GM18511 (cell line): ENCODE results near the gene C11orf65.

Experiments used
- ATAC-seq: cut with Tn5 transposase; IDR thresholded peaks from one replicate; pipeline ENCODE4 v1.9.1; 2021; ENCODE audit warnings: mild to moderate bottlenecking, moderate library complexity; ENCODE audit not compliant: unreplicated experiment

The C11orf65 gene, protein sequence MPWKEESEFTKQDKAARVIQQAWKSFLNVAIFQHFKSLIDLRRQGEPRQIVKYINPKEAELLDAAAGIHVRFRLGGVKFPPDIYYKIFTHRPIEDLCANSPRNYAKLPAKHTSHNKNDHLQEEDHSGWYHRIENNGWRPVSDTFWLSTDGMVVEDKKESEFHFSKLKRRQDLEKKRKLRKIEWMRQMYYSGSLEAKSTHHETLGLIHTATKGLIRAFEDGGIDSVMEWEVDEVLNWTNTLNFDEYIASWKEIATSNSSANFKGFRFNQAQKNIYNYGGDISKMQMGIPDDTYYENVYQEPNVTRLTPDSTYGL

DNA sequence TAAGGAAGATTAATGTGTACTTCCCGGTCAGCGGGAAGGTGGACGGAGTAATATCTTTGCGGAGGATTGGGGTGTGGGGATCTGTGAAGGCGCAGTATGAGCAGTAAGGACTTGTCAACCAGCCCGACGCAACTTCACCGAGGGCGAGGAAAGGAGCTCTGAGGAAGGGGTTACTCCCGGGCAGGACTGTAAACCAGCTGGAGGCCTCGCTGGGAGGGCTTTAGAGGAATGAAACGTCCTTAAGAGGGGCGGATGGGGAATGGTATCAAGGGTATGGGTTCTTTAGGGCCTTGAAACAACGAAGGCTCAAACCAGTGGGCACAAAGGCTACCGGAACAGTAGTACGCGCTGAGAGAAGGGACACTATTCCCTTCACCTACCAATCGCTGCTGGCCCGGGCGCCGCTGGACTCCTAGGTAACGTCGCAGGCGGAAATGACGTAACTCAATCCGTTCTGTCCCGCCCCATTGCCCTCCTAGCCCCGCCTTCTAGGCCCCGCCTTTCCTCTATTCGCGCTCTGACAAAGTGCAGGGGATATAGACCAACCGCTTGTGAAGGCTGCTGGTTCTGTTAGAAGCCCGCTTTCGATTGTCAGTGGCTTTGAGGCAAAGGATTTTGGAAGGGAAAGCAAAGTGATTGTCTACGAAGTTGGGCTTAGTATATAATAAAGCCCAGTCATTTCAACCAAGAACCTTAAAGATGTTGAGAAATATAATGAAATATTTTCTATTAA, at the start of gene C11orf65:
Gene C11orf65 (minus strand): TSS at position 439 of the 733 bp plus-strand sequence. CDS start 5,970 bp downstream, outside the sequence.
- peak; percentile 99 for ATAC-seq

DNA sequence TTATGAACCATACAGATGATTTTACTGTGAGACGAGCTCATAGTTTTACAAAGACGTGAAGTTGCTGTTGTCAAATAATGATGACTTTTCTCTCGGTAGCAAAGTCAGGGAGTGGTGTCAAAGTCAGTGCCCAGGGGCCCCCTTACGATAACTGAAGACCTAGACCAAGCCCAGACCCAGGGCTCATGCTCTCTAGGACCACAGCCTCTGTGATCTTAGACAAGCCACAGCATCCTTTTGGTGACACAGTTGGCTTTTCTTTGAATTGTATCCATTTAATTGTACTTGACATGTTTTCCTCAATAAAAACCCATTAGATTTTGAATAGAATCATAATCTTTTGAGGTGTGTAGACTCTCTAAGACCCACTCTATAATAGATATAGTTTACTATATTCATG, 48.8 kb upstream of the C11orf65 start:
- ATAC-seq, result no peak

DNA sequence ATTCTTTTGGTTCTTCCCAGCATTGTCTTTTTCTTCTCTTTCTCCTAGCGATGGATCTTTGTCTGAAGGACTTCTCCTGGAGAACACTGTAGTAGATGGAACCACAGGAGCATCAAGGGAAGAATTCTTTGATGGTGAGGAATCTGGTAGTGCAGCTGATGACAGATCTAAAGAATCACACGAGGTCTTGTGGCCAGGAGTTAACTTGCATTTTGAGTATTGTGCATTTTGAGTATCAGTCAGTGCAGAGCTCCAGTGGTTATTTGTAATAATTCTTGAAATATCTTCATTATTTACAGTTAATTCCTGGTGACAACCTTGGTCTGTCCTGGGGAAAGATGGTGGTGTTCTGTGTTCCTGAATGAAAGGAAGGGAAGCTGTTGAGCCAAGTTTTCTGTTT, 45.4 kb upstream of the C11orf65 start:
- no peak for ATAC-seq

DNA sequence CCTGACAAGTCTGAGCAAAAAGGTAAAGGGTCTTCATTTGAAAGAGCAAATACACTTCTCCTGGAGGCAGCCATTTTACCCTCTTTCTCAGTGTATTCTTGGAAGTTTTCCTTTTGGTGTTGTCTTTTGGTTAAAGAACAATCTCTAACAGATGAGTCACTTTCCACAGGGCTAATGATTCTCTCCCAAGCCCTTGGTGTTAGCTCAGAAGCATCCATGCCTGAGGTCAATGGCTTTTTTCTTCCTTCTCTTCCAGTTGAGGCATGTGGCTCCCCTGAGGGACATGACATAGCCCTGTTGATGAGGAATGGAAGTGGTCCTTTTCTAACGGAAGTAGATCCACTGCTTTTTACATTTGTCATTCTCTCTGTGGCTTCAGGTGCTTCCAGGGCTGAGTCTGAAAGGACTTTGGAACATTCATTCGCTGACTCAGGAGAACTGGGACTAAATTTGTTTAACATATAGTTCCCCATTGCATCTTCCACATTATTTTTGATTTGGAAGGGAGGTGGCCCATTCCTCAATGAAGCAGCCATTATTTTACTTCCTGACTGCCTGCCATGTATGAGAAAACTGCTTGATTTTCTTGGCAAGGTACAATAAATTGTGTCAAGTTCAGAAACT, 44.6 kb upstream of the C11orf65 start:
- ATAC-seq, result no peak

DNA sequence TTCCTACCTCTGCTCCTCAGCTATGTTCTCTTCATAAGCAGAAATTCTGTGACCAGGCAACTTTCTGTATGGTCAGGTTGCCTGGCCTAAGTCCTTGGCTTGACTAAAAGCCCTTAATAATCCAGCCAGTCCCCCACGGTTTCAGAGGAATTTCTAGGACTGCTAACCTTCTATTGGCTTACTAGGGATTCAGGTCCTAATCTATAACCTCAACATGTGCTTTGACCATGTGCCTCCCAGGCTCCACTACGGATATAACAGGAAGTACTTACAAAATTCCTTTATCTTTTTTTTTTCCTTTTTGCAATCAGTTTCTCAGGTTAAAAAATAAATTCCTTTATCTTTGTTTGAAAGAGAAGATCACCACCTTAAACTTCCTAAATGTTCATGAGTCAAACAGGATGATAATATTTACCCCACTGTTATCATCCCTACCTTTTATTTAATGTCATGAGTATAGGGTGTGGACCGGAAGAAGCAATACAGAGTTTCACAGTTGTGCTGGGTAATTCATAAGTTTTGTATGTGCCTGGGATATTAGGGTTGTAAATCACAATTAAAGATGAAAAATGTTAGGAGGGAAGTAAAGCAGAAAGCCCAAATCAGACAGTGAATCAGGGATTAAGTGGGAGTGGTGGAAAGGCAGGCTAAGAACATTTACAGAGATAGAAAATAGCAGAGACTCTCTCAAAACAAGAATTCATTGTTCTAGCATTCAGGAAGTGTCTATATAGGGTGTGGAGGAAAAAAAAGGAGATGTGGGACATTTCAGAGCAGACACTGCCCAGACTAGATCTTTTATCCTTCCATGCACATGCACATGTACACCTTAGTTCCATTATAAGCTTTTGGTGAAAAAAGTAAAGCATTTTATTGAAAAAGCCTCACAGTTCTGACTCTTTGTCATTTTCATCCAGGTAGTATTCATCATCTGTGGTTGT, 41.6 kb upstream of the C11orf65 start:
- no peak for ATAC-seq

DNA sequence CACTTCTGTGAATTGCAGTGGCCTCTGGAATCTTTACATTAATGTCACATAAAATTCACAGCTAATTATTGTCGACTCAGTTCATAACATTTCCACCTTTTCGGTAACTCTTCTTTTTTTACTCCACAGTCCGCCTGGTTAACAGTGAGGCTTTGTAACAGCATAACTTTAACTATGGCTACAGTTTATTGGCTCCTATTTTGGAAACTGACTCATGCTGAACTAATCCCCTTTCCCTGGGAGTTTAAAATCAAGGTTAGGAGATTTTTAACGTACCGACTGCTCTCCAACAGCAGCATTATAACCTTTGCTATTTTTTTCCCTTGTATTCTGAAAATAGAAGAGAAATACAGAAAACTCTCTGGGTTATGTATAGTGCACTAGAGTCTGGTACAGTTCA, 34.1 kb upstream of the C11orf65 start:
- no peak for ATAC-seq

DNA sequence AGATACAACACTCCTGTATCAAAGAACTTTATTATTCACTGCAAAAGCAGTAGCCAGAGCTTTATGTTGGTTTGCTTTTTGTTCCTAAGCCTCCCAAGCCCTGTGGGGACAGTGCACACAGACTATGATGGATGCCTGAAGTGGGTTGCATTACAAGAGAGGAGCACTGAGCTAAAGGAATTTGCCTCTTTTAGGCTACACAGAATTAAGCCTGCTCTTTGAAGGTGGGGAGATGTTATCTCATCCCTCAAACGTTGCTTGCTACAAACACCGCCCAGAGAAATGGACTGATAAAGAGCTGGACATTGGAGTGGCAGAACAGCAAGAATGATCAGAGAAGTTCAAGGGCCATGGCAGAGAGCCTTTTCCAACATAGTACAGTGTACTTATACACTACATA, 33.4 kb upstream of the C11orf65 start:
- ATAC-seq, result no peak

DNA sequence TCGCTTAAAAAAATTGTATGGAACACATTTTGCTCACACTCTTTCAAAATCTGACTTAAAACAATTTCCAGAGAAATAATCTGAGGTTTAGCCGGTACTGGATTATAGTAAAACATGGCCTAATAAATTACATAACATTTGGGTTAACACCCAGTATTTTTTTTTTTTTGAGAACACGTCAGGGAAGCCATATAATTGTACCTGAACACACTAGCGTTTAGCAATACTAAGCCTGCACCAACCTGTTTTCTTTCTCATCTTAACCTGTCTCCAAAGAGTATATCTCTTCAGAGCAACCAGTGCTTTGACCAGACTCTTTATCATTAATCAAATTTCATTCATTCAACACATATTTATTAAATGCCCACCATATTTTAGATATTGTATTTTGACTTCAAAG, 32.8 kb upstream of the C11orf65 start:
- no peak for ATAC-seq

DNA sequence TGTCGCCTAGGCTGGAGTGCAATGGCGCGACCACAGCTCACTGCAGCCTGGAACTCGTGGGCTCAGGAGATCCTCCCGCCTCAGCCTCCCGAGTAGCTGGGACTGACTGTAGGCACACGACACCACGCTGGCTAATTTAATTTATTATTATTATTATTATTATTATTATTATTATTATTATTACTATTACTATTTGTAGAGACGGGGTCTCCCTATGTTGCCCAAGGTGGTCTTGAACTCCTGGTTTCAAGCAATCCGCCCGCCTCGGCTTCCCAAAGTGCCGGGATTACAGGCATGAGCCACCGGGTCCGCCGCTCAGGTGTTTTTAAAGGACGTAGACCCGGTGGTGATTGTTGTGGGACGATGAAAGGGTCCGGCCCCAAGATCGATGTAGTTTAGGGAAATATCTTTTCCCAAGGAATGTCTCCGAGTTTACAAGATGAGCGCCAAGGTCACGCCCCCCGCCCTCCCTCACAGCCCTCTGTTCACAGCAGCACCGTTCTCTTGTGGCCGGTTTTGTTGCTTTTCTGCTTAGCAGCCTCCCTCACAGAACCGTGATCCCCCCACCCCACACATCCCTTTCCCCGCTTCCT, 31.6 kb upstream of the C11orf65 start:
- no peak for ATAC-seq

DNA sequence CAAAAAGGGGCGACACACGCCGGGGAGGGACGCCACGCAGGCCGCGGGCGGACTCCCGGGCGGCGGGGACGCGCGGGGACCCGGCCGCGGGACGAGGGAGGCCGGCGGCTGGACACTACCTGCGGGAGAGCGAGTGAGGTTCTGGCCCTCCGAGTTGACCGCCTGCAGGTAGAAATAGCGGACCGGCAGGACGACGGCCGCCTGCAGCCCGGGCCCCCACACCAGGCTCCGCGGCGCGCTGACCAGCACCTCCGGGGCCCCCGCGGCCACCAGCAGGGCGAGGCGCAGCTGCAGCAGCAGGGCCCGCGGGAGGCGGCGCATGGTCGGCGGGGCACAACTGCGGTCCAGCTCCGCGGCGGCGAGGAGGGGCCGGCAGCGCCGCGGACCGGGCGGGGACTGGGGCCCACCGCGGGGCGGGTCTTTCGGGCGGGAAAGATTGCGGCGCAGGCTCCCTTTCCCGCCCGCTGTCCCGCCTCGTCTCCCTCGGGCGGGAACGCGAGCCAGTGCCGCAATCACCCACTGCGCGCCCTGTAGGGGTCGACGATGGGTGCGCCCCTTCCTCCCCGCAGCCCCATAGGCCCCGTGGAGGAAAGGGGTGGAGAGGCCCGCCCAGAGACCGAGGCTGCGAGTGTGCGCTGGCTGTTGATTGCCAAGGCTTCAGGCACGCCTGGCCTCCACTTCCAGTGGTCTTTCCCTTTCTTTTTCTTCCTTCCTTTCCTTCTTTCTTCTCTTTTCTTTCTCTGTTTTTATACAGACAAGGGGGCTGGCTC, 30.9 kb upstream of the C11orf65 start, which contains the start of gene POGLUT3:
Gene POGLUT3 (minus strand): TSS at position 339 of the 770 bp plus-strand sequence. CDS start 18 bp downstream, at position 321.
- peak; percentile 65 for ATAC-seq

DNA sequence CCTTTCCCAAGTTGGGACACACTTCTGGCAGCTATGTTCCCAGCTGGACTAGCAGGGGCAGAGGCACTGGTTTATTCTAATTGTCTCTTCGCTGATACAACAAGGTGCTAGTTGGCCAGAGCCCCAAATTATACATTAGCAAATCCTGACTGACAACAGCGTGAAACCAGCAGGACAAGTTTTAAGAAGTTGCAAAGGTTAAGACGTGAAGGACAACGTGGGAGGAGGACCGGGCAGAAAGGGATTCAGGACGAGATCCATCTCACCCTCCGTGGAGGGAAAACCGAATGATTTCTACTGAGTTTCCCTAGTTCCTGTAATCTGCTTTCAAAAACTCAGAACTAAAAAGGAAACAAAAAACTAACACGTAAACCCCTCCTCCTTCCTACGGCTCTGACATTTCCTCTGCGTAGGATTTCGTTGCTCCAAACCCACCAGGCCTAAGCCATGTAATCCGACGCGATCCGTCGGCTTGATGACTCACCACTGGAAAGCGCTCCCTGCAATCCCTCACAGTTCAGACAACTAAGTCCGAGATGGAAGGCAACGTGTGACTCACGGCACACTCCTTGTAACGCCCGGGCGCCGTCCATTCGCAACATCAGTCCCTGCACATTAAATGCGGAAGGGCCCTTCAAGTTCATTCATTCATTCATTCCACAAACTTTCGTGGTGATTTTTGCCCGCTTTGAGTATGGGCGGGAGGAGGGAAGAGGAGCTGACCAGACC, 30.2 kb upstream of the C11orf65 start:
- peak; percentile 62 for ATAC-seq

DNA sequence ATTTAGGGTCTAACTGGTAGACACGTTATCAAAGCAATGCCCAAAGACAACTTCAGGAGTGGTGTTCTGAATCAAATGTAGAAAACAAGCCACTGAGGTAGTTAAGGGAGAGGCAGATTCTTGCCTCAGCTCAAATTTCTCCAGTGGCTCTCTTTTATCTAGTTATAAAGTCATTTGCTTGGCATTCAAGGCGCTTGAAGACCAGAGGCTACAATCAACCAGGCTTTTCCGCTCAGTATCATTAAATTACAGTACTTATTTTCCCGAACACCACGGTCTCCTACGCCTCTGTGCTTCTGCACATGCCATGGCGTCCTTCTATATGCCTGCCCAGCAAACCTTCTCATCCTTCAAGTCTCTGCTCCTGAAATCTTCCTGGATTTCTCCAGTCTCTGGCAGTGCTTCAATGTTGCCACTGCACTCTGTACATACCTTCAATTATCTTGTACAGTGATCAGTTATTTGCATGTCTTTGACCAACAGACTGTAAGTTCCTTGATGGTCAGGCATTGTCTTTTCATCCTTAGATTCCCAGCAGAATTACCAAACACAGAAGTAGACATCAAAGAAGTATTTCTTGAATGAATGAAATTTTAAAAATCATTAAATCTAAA, 29.4 kb upstream of the C11orf65 start:
- no peak for ATAC-seq

DNA sequence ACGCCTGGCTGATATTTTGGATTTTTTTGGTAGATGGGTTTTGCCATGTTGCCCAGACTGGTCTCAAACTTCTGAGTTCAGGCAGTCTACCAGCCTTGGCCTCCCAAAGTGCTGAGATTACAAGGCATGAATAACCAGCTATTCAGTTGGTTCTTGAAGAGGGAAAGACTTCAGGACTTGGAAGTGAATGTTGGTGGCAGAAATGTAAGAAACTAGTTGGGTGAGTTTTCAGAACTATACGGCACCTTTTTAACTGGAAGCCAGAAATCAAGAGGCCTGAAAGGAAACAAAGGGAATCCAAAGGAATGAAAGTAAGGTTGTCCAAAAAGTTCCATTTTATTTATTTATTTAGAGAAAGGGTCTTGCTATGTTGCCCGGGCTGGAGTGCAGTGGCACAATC, 28.0 kb upstream of the C11orf65 start:
- no peak for ATAC-seq

DNA sequence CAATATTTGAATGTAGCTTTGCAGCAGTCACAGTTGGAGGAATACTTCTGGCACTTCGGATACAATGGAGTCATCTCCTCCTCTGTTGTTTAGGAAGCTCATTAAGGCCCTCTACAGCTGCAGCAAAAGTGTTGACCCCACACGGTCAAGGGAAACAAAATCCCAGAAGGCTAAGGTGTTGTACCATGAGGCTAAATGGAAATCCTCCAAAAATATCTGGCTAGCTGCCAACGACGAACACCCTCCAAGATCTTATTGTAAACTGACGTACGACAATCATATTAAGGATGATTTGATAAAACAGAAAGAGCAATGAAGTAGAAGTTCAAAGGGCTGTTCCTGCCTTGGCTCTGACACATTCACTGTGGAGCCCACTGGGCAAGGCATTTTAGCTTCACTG, 26.9 kb upstream of the C11orf65 start:
- ATAC-seq, result no peak

DNA sequence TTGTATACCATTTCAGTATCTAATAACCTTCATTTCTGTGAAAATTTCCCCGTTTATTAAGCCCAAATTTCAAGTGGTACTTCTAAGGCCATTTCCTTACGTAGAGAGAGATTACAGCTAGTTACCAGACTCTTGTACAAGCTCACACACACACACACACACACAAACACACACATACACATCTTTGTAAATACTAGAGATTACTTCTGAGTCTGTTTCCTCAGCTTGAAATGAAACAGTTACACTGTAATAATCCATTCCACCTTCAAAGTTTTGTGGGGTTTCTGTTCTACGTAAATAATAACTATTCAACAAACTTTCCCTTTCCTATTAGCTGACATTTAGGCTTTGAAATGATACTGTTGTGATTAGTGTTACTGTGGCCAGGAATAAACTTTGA, 24.6 kb upstream of the C11orf65 start:
- ATAC-seq, result no peak

DNA sequence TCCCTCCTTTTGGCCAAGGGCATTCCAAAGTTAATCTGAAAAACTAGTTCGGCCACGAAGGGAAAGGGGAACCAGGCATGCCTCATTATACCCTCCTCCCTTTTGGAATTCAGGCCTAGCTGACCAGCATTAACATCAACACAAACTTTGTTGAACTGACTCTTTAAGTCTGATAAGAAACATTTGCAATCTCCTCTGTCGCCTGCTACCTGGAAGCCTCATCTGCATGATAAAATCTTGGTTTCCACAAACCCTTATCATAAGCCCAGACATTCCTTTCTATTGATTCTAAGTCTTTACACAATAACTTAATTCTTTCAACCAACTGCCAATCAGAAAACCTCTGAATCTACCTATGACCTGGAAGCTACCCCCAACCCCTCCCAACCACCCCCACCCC, 19.5 kb upstream of the C11orf65 start:
- ATAC-seq, result no peak

DNA sequence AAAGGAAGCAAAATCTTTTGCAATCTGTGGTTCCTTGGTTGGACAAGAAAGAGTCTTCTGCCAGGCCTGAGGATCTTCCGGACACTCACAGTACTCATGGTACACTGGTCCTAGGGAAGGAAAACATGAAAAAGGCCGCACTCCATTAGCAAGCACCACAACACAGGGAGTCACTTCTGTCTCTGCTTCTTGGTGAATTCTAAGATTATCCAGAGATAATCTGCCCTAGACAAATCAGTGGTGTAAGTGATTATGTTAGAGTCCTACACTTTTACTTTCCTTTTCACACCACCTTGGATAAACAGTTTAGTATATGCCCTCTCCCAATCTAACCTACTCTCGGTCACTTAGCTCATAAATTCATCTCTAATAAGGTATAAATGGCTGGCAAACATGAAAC, 19.0 kb upstream of the C11orf65 start:
- ATAC-seq, result no peak

DNA sequence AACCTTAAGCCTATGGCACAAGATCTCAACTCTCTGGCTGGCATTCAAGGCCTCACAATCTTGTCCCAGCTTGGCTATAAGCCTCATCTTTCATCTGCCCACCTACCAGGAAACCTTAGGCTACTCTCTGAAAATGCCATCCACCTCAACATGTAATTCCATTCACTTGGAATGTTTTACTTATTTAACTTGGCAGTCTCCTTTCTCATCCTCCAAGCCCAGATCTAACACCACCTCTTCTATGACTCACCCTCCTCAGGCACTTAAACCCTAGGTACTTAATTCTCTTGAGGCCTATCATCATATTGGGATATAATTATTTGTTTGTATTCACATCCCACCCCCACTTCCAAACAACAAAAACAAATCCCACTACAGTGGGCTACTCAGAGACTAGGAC, 15.8 kb upstream of the C11orf65 start:
- no peak for ATAC-seq
